HepG2 (cell line): Measurements from ENCODE around the gene SLC23A2. TPM values are rescaled to one million over a fixed set of nuclear protein-coding genes. Genes with fewer than 3 reads are reported as not detected.

Source experiments
- ATAC-seq: fragments of 200-7000 bp; cut with Tn5 transposase; 3 replicates; pipeline ENCODE4 v1.9.1; 2020; ENCODE audit warnings: mild to moderate bottlenecking, moderate library complexity
- BruUV-seq: library from RNA; stranded (reverse); fragments of 400-500 nt; replicated peaks from 2 replicates; lab custom pipeline; 2021; lab: Mats Ljungman, UMichigan
- CTCF ChIA-PET: fragments of 300-600 bp; formaldehyde crosslinking; extraction: SDS; loops from one replicate; lab custom pipeline; 2021; ENCODE audit warnings: low total read pairs, inconsistent platforms, low intra/inter-chr PET ratio; lab: Yijun Ruan, JAX
- POLR2A ChIA-PET: fragments of 350-600 bp; sonication (Branson Sonifier 250); formaldehyde crosslinking; loops from one replicate; lab custom pipeline; 2020; ENCODE audit warnings: antibody characterized with exemption, inconsistent platforms; lab: Yijun Ruan, JAX
- DNase-seq: peaks from one replicate; pipeline ENCODE4 v3.0.0-alpha.2; 2015; ENCODE audit warnings: low spot score
- FAIRE-seq: peaks from 3 replicates; lab custom pipeline; 2011; peaks lifted over from hg19 to GRCh38; lab: Jason Lieb, UNC
- H2AFZ ChIP-seq: one replicate; pipeline ENCODE4 v1.6.1; 2011; ENCODE audit warnings: low read length, inconsistent platforms
- H3K27ac ChIP-seq: fragments of 300-600 bp; 3 replicates; pipeline ENCODE4 v1.8.0; 2011; ENCODE audit warnings: mixed run types, mild to moderate bottlenecking, mixed read lengths, low read length, inconsistent platforms; ENCODE audit not compliant: insufficient read depth; ENCODE audit errors: extremely low read length
- H3K27me3 ChIP-seq, 2 experiments: fragments of 200-600 bp in 1 of 2; 2 replicates in 1 of 2; 3 replicates in 1 of 2; pipeline versions ENCODE4 v1.6.0 to v1.8.0; 2011; ENCODE audit warnings: low read length in 2 of 2, mild to moderate bottlenecking in 2 of 2, moderate library complexity in 2 of 2, inconsistent platforms in 1 of 2; ENCODE audit not compliant: insufficient read depth in 2 of 2, control insufficient read depth in 1 of 2
- H3K36me3 ChIP-seq, 2 experiments: fragments of 200-600 bp in 1 of 2; replicated peaks in 1 of 2; 2 replicates in 1 of 2; 3 replicates in 1 of 2; pipeline versions ENCODE4 v1.5.1 to v1.8.0; 2011; ENCODE audit warnings: low read length in 2 of 2, inconsistent platforms in 1 of 2; ENCODE audit not compliant: insufficient read depth in 2 of 2, control insufficient read depth in 1 of 2
- H3K4me1 ChIP-seq: 2 replicates; pipeline ENCODE4 v1.5.1; 2012; ENCODE audit warnings: low read length, inconsistent platforms; ENCODE audit not compliant: insufficient read depth
- H3K4me2 ChIP-seq: 2 replicates; pipeline ENCODE4 v1.6.0; 2011; ENCODE audit warnings: low read depth, low read length, inconsistent platforms
- H3K4me3 ChIP-seq, 3 experiments: fragments of 200-600 bp in 1 of 3; sonication (generic), shearing (Covaris generic) in 1 of 3; replicated peaks in 1 of 3; 2 replicates each; pipeline ENCODE4 v1.5.1; 2011 to 2016; ENCODE audit warnings: low read length in 3 of 3, inconsistent platforms in 2 of 3, low read depth in 2 of 3, mild to moderate bottlenecking in 2 of 3, control low read depth in 1 of 3, mixed read lengths in 1 of 3; ENCODE audit not compliant: insufficient read depth in 1 of 3
- H3K79me2 ChIP-seq: one replicate; pipeline ENCODE4 v1.6.1; 2011; ENCODE audit warnings: low read length, inconsistent platforms; ENCODE audit not compliant: insufficient read depth
- H3K9ac ChIP-seq: 2 replicates; pipeline ENCODE4 v1.6.0; 2011; ENCODE audit warnings: mild to moderate bottlenecking, low read depth, low read length, inconsistent platforms; ENCODE audit not compliant: insufficient read depth
- H3K9me3 ChIP-seq: 2 replicates; pipeline ENCODE4 v1.5.1; 2012; ENCODE audit warnings: mild to moderate bottlenecking, low read length
- H4K20me1 ChIP-seq: 2 replicates; pipeline ENCODE4 v1.6.0; 2011; ENCODE audit warnings: inconsistent platforms, mild to moderate bottlenecking, low read length, moderate library complexity; ENCODE audit not compliant: insufficient read depth
- ATRX ChIP-seq: sonication (generic); formaldehyde crosslinking; IDR thresholded peaks from 2 replicates; pipeline ENCODE4 v1.4.0; 2020; ENCODE audit warnings: missing genetic modification reagents, borderline replicate concordance
- CEBPG ChIP-seq: IDR thresholded peaks from 2 replicates; pipeline ENCODE4 v1.6.1; 2016
- NBN ChIP-seq: fragments of 450-650 bp; conservative IDR thresholded peaks from 2 replicates; pipeline ENCODE4 v1.6.1; 2017
- PHF20 ChIP-seq: sonication (generic); formaldehyde crosslinking; IDR thresholded peaks from 2 replicates; pipeline ENCODE4 v1.5.0; 2020; ENCODE audit warnings: mild to moderate bottlenecking, missing genetic modification reagents
- PHF21A ChIP-seq: sonication (generic); formaldehyde crosslinking; IDR thresholded peaks from 2 replicates; pipeline ENCODE4 v1.5.0; 2020; ENCODE audit warnings: mild to moderate bottlenecking, missing genetic modification reagents
- RFX5 ChIP-seq: IDR thresholded peaks from 2 replicates; pipeline ENCODE4 v1.6.1; 2011; ENCODE audit warnings: low read depth, low read length, improper control_type of control experiment
- SETDB1 ChIP-seq: sonication (generic); formaldehyde crosslinking; IDR thresholded peaks from 2 replicates; pipeline ENCODE4 v1.5.1; 2020; ENCODE audit warnings: missing genetic modification reagents, mild to moderate bottlenecking, borderline replicate concordance
- SRSF1 ChIP-seq: fragments of 200-400 bp; formaldehyde crosslinking; optimal IDR thresholded peaks from 2 replicates; pipeline ENCODE3; 2017; ENCODE audit warnings: mild to moderate bottlenecking, low read depth, low read length, moderate library complexity
- ZBTB21 ChIP-seq: sonication (generic); formaldehyde crosslinking; IDR thresholded peaks from 2 replicates; pipeline ENCODE4 v1.4.0; 2020; ENCODE audit warnings: missing genetic modification reagents
- ZFP36L1 ChIP-seq: sonication (generic); formaldehyde crosslinking; IDR thresholded peaks from 2 replicates; pipeline ENCODE4 v1.8.0; 2022; ENCODE audit warnings: mild to moderate bottlenecking, missing genetic modification reagents, moderate library complexity
- ZKSCAN1 ChIP-seq: fragments of 150-350 bp; IDR thresholded peaks from 2 replicates; pipeline ENCODE4 v1.6.1; 2014; ENCODE audit warnings: low read length
- ZMYM4 ChIP-seq: sonication (generic); formaldehyde crosslinking; IDR thresholded peaks from 2 replicates; pipeline ENCODE4 v1.8.1; 2023; ENCODE audit warnings: mild to moderate bottlenecking, missing genetic modification reagents
- ZNF180 ChIP-seq: sonication (generic); formaldehyde crosslinking; IDR thresholded peaks from 2 replicates; pipeline ENCODE4 v1.4.0; 2020; ENCODE audit warnings: low read depth, missing genetic modification reagents, borderline replicate concordance
- ZNF230 ChIP-seq: sonication (generic); formaldehyde crosslinking; IDR thresholded peaks from 2 replicates; pipeline ENCODE4 v1.4.0; 2020; ENCODE audit warnings: mild to moderate bottlenecking, missing genetic modification reagents
- ZNF460 ChIP-seq: sonication (generic); formaldehyde crosslinking; IDR thresholded peaks from 2 replicates; pipeline ENCODE4 v1.5.1; 2020; ENCODE audit warnings: missing genetic modification reagents, mild to moderate bottlenecking, borderline replicate concordance
- ZNF530 ChIP-seq: sonication (generic); formaldehyde crosslinking; IDR thresholded peaks from 2 replicates; pipeline ENCODE4 v1.5.0; 2020; ENCODE audit warnings: low read depth, mild to moderate bottlenecking, missing genetic modification reagents
- ZNF589 ChIP-seq: sonication (generic); formaldehyde crosslinking; conservative IDR thresholded peaks from 2 replicates; pipeline ENCODE4 v1.8.0; 2022; ENCODE audit warnings: mild to moderate bottlenecking, moderate library complexity, missing genetic modification reagents
- ZNF775 ChIP-seq: sonication (generic); formaldehyde crosslinking; IDR thresholded peaks from 2 replicates; pipeline ENCODE4 v1.4.0; 2020; ENCODE audit warnings: missing genetic modification reagents, mild to moderate bottlenecking, moderate library complexity, borderline replicate concordance
- ZNF788 ChIP-seq: sonication (generic); formaldehyde crosslinking; IDR thresholded peaks from 2 replicates; pipeline ENCODE4 v1.5.0; 2020; ENCODE audit warnings: mild to moderate bottlenecking, missing genetic modification reagents, borderline replicate concordance
- ZZZ3 ChIP-seq: sonication (generic); formaldehyde crosslinking; IDR thresholded peaks from 2 replicates; pipeline ENCODE4 v1.4.0; 2020; ENCODE audit warnings: missing genetic modification reagents, mild to moderate bottlenecking, borderline replicate concordance
- WGBS: methylation state at CpG from one replicate; pipeline ENCODE4 v1.1.6; 2017; ENCODE audit warnings: low lambda C conversion rate; 5-methylcytosine and 5-hydroxymethylcytosine counted together
- in situ Hi-C: cut with HindIII; loops from 2 replicates; pipeline ENCODE4 v1.10.0; 2017; ENCODE audit warnings: low pct_unique_long_range_greater_than_20kb; ENCODE audit not compliant: extremely low pct_ligation_motif_present
- intact Hi-C: fragments of 100-400 bp; cut with micrococcal nuclease; formaldehyde crosslinking; loops from one replicate; pipeline ENCODE4 v1.10.0; 2022; ENCODE audit not compliant: unreplicated experiment
- polyA plus RNA-seq, 8 experiments: library from polyadenylated mRNA; depleted of rRNA in 3 of 8; stranded (reverse) in 7 of 8; unstranded in 1 of 8; fragments of >200 nt; fragmentation: Illumina TruSeq in 4 of 8; extraction: Trizol in 4 of 8; gene quantifications; 2 replicates each; pipeline versions ENCODE4 v1.2.1 to v1.2.3, GENCODE V29; 2011 to 2016; ENCODE audit warnings: low read depth in 4 of 8, missing spikeins in 1 of 8, mixed read lengths in 1 of 8; ENCODE audit not compliant: insufficient read depth in 1 of 8
- total RNA-seq, 5 experiments: library from RNA; depleted of rRNA; stranded (reverse); fragments of >200 nt; fragmentation: Illumina TruSeq; extraction: Trizol; gene quantifications; 2 replicates each; pipeline ENCODE4 v1.2.3, GENCODE V29; 2016; ENCODE audit warnings: low read depth in 1 of 5
- TF ChIP-seq, protein P1 (sequence below): IDR thresholded peaks from 2 replicates; pipeline ENCODE4 v1.6.1; 2016; ENCODE audit warnings: missing genetic modification reagents, missing compliant biosample characterization
- TF ChIP-seq, protein P2 (sequence below): sonication (generic); formaldehyde crosslinking; IDR thresholded peaks from 2 replicates; pipeline ENCODE4 v1.4.0; 2020; ENCODE audit warnings: mild to moderate bottlenecking, missing genetic modification reagents

SLC23A2 gene
- total and polyA plus RNA-seq, 2 of the 13 experiments (the other 11 are each of a cell fraction or from before 2014, with no cell fraction given), result 42.2 to 51.2 TPM

GRCh38 chr20:4936851-4937406, 64.4 kb downstream of the SLC23A2 start:
- peaks cover 17% of the 10 kb centered on the region for H3K79me2 ChIP-seq
- H3K4me2 ChIP-seq, result peak overlapping the region; percentile 69
- H3K27me3 ChIP-seq, result no peaks in the 10 kb centered on the region
- in situ Hi-C loops (no loop called here), intact Hi-C loops (no loop called here)
- peak; percentile 90 for ATAC-seq
- peaks cover 15% of the 10 kb centered on the region for H4K20me1 ChIP-seq
- CTCF ChIA-PET, result no interaction called here
- POLR2A ChIA-PET, result no interaction called here
- 27% methylated on average over 12 of the region's 12 CpGs for WGBS
- FAIRE-seq, result peak; percentile 88
- peaks cover 31% of the 10 kb centered on the region for H3K4me1 ChIP-seq
- H3K36me3 ChIP-seq, result peaks cover 6 to 12% of the 10 kb centered on the region in 2 experiments; a peak in 4 of 5 replicates
- H3K9me3 ChIP-seq, result no peaks in the 10 kb centered on the region
- no peak overlapping the region for H2AFZ ChIP-seq
- peak overlapping the region; percentile 53 for H3K9ac ChIP-seq
- DNase-seq, result peak; percentile 91
- H3K4me3 ChIP-seq, result peak overlapping the region in 2 of 3 experiments; percentile 2 to 33; a peak in 3 of 6 replicates
- no TSS peak for BruUV-seq
- H3K27ac ChIP-seq, result peak overlapping the region; percentile 79
- no peak for TF ChIP-seq ATRX (CRISPR knock-in tag)
- no peak for TF ChIP-seq RFX5
- TF ChIP-seq ZZZ3 (CRISPR knock-in tag), result peak; percentile 62; the same call in 1 of the 2 replicates
- TF ChIP-seq ZNF180 (CRISPR knock-in tag), result no peak
- TF ChIP-seq ZBTB21 (CRISPR knock-in tag), result no peak
- TF ChIP-seq, protein P1, sequence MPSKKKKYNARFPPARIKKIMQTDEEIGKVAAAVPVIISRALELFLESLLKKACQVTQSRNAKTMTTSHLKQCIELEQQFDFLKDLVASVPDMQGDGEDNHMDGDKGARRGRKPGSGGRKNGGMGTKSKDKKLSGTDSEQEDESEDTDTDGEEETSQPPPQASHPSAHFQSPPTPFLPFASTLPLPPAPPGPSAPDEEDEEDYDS, result peak; percentile 65; the same call in 1 of the 2 replicates
- TF ChIP-seq CEBPG (CRISPR knock-in tag), result peak; percentile 78; the same call in 1 of the 2 replicates
- no peak for TF ChIP-seq ZNF775 (CRISPR knock-in tag)
- no peak for TF ChIP-seq NBN
- TF ChIP-seq PHF20, result no peak
- no peak; the same call in 1 of the 2 replicates for TF ChIP-seq ZNF589 (CRISPR knock-in tag)
- TF ChIP-seq ZNF460 (CRISPR knock-in tag), result no peak
- TF ChIP-seq ZNF530 (CRISPR knock-in tag), result no peak
- TF ChIP-seq ZFP36L1, result no peak
- peak; percentile 61 for TF ChIP-seq PHF21A (CRISPR knock-in tag)
- TF ChIP-seq, protein P2, sequence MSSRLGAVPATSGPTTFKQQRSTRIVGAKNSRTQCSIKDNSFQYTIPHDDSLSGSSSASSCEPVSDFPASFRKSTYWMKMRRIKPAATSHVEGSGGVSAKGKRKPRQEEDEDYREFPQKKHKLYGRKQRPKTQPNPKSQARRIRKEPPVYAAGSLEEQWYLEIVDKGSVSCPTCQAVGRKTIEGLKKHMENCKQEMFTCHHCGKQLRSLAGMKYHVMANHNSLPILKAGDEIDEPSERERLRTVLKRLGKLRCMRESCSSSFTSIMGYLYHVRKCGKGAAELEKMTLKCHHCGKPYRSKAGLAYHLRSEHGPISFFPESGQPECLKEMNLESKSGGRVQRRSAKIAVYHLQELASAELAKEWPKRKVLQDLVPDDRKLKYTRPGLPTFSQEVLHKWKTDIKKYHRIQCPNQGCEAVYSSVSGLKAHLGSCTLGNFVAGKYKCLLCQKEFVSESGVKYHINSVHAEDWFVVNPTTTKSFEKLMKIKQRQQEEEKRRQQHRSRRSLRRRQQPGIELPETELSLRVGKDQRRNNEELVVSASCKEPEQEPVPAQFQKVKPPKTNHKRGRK (CRISPR knock-in tag), result no peak
- peak; percentile 91; the same call in 1 of the 2 replicates for TF ChIP-seq ZNF788 (CRISPR knock-in tag)
- no peak for TF ChIP-seq SRSF1
- TF ChIP-seq ZNF230 (CRISPR knock-in tag), result peak; percentile 89; the same call in 1 of the 2 replicates
- TF ChIP-seq SETDB1 (CRISPR knock-in tag), result no peak
- TF ChIP-seq ZMYM4 (CRISPR knock-in tag), result peak; percentile 72; the same call in 1 of the 2 replicates
- TF ChIP-seq ZKSCAN1, result no peak
